NCI-H748 treated with DMSO at 0.1 percent for 48 hours (cell line): Measurements from ENCODE around the gene STX8.

Source experiments
- DNase-seq: peaks from one replicate; lab custom pipeline; 2025; lab: John Stamatoyannopoulos, UW

The STX8 gene

GRCh38 chr17:9208381-9209105 lies 367.1 kb downstream of the STX8 start:
- no peak for DNase-seq

GRCh38 chr17:9206741-9207332 lies 368.8 kb downstream of the STX8 start:
- DNase-seq, result peak; percentile 14

- no peak for DNase-seq
Observed at GRCh38 chr17:9206410-9206703, 369.3 kb downstream of the STX8 start.

GRCh38 chr17:9205520-9206409 lies 369.9 kb downstream of the STX8 start:
- DNase-seq, result no peak

GRCh38 chr17:9204637-9205329 lies 370.8 kb downstream of the STX8 start:
- no peak for DNase-seq

- no peak for DNase-seq
Observed at GRCh38 chr17:9203771-9204425, 371.7 kb downstream of the STX8 start.

GRCh38 chr17:9202532-9202931 lies 373.1 kb downstream of the STX8 start:
- DNase-seq, result no peak

GRCh38 chr17:9200699-9201359 lies 374.8 kb downstream of the STX8 start:
- DNase-seq, result no peak
